ENCODE data around the gene ARF4. TPM values are rescaled to one million over a fixed set of nuclear protein-coding genes. Genes with fewer than 3 reads are reported as not detected.

ARF4 gene
- polyA plus RNA-seq, 1 donor, result 145 TPM

- no peak for DNase-seq (ENCODE audit: low read depth)
Observed at GRCh38 chr3:57582474-57583168, 14.5 kb downstream of the ARF4 start.

GRCh38 chr3:57577801-57578200 lies 19.3 kb downstream of the ARF4 start:
- DNase-seq (ENCODE audit: low read depth), result no peak

- no peak for DNase-seq (ENCODE audit: low read depth)
Observed at GRCh38 chr3:57575966-57576626, 21.0 kb downstream of the ARF4 start.

GRCh38 chr3:57572096-57572495 lies 25.0 kb downstream of the ARF4 start:
- no peak for DNase-seq (ENCODE audit: low read depth)

GRCh38 chr3:57570878-57571277 lies 26.3 kb downstream of the ARF4 start:
- no peak for DNase-seq (ENCODE audit: low read depth)

- no peak for DNase-seq (ENCODE audit: low read depth)
Observed at GRCh38 chr3:57569859-57570450, 27.2 kb downstream of the ARF4 start.

- DNase-seq (ENCODE audit: low read depth), result no peak
Observed at GRCh38 chr3:57559526-57559925, 37.6 kb downstream of the ARF4 start.

GRCh38 chr3:57557085-57557537 lies 40.0 kb downstream of the ARF4 start:
- DNase-seq (ENCODE audit: low read depth), result no peak

- DNase-seq (ENCODE audit: low read depth), result no peak
Observed at GRCh38 chr3:57556459-57557084, 40.6 kb downstream of the ARF4 start.

- DNase-seq (ENCODE audit: low read depth), result peak; percentile 74
Observed at GRCh38 chr3:57555738-57556458, 41.2 kb downstream of the ARF4 start, which contains the start of gene PDE12. Gene PDE12 (plus strand): TSS chr3:57556274. CDS start chr3:57556380, 106 bp downstream.

GRCh38 chr3:57555306-57555705 lies 41.8 kb downstream of the ARF4 start:
- no peak for DNase-seq (ENCODE audit: low read depth)

GRCh38 chr3:57546616-57547015 lies 50.5 kb downstream of the ARF4 start:
- no peak for DNase-seq (ENCODE audit: low read depth)

- no peak for DNase-seq (ENCODE audit: low read depth)
Observed at GRCh38 chr3:57545636-57546268, 51.4 kb downstream of the ARF4 start.

- no peak for DNase-seq (ENCODE audit: low read depth)
Observed at GRCh38 chr3:57544181-57545125, 52.7 kb downstream of the ARF4 start, which contains the start of gene DNAH12. Gene DNAH12 (minus strand): TSS chr3:57544344. CDS start chr3:57542870, 1,474 bp downstream.

GRCh38 chr3:57538465-57538864 lies 58.7 kb downstream of the ARF4 start:
- no peak for DNase-seq (ENCODE audit: low read depth)

GRCh38 chr3:57530071-57530608 lies 67.0 kb downstream of the ARF4 start:
- no peak for DNase-seq (ENCODE audit: low read depth)
